ENCODE measurements around the gene HDAC4. TPM values are rescaled to one million over a fixed set of nuclear protein-coding genes. Genes with fewer than 3 reads are reported as not detected.

HDAC4 gene
- polyA plus RNA-seq, 5 donors: 7.9 to 11.8 (median 10.9) TPM

- DNase-seq: no peak
Measured at GRCh38 chr2:239158641-239159475, 242.0 kb downstream of the HDAC4 start.

GRCh38 chr2:239157771-239158170 lies 243.0 kb downstream of the HDAC4 start:
- no peak for DNase-seq

GRCh38 chr2:239157269-239157668 lies 243.6 kb downstream of the HDAC4 start:
- no peak for DNase-seq

GRCh38 chr2:239156516-239157265 lies 244.1 kb downstream of the HDAC4 start:
- no peak for DNase-seq

- no peak for DNase-seq
Measured at GRCh38 chr2:239155806-239156480, 244.9 kb downstream of the HDAC4 start.

- no peak for DNase-seq
Measured at GRCh38 chr2:239154971-239155805, 245.6 kb downstream of the HDAC4 start.

- no peak for DNase-seq
Measured at GRCh38 chr2:239153806-239154591, 246.8 kb downstream of the HDAC4 start.

- DNase-seq: no peak
Measured at GRCh38 chr2:239152916-239153305, 247.9 kb downstream of the HDAC4 start.

- DNase-seq: no peak
Measured at GRCh38 chr2:239152239-239152915, 248.4 kb downstream of the HDAC4 start.

- no peak for DNase-seq
Measured at GRCh38 chr2:239151201-239152131, 249.4 kb downstream of the HDAC4 start.

GRCh38 chr2:239150125-239151011 lies 250.5 kb downstream of the HDAC4 start:
- no peak for DNase-seq

GRCh38 chr2:239149501-239149900 lies 251.3 kb downstream of the HDAC4 start:
- DNase-seq: no peak

GRCh38 chr2:239148495-239149200 lies 252.2 kb downstream of the HDAC4 start:
- no peak for DNase-seq

GRCh38 chr2:239147376-239147775 lies 253.4 kb downstream of the HDAC4 start:
- DNase-seq: no peak

GRCh38 chr2:239146741-239147181 lies 254.1 kb downstream of the HDAC4 start:
- DNase-seq: no peak

GRCh38 chr2:239146011-239146641 lies 254.7 kb downstream of the HDAC4 start:
- no peak for DNase-seq

- no peak for DNase-seq
Measured at GRCh38 chr2:239145601-239146000, 255.2 kb downstream of the HDAC4 start.

Data from right lung (tissue), 5 donors.